Glutamatergic neuron (in vitro differentiated cells): Measurements from ENCODE around the gene STK26. TPM values are rescaled to one million over a fixed set of nuclear protein-coding genes. Genes with fewer than 3 reads are reported as not detected.

ENCODE experiments used
- DNase-seq: peaks from one replicate; pipeline ENCODE4 v3.0.0; 2022
- H3K27ac Mint-ChIP-seq: one replicate; pipeline ENCODE4 v1.8.0; 2020; ENCODE audit warnings: mild to moderate bottlenecking, mixed read lengths, inconsistent platforms; ENCODE audit not compliant: unreplicated experiment
- H3K27me3 Mint-ChIP-seq: one replicate; pipeline ENCODE4 v1.8.0; 2020; ENCODE audit warnings: mild to moderate bottlenecking, moderate library complexity, mixed read lengths, inconsistent platforms; ENCODE audit not compliant: unreplicated experiment
- H3K36me3 Mint-ChIP-seq: one replicate; pipeline ENCODE4 v1.8.0; 2020; ENCODE audit warnings: mild to moderate bottlenecking, mixed read lengths, inconsistent platforms; ENCODE audit not compliant: unreplicated experiment
- H3K4me1 Mint-ChIP-seq: one replicate; pipeline ENCODE4 v1.8.0; 2020; ENCODE audit warnings: mild to moderate bottlenecking, low read depth, mixed read lengths, inconsistent platforms; ENCODE audit not compliant: unreplicated experiment
- H3K4me3 Mint-ChIP-seq: one replicate; pipeline ENCODE4 v1.8.0; 2020; ENCODE audit warnings: mild to moderate bottlenecking, mixed read lengths, inconsistent platforms; ENCODE audit not compliant: unreplicated experiment
- H3K9me3 Mint-ChIP-seq: one replicate; pipeline ENCODE4 v1.8.0; 2020; ENCODE audit warnings: mild to moderate bottlenecking, moderate library complexity, mixed read lengths, inconsistent platforms; ENCODE audit not compliant: unreplicated experiment
- total RNA-seq: library from RNA; stranded (reverse); fragmentation: NEBNext Ultra II Directional; extraction: Animal tissue kit (Norgen Biotek cat#: 25700); gene quantifications from one replicate; pipeline ENCODE4 v1.2.1, GENCODE V29; 2021; ENCODE audit not compliant: unreplicated experiment
- TF ChIP-seq, protein P1 (sequence below): fragments of 200-600 bp; sonication (generic); IDR thresholded peaks from one replicate; pipeline ENCODE4 v1.5.0; 2021; ENCODE audit not compliant: partially characterized antibody, unreplicated experiment

Gene STK26
- total RNA-seq, 1 donor from 2014 or later: 1.7 TPM

DNA sequence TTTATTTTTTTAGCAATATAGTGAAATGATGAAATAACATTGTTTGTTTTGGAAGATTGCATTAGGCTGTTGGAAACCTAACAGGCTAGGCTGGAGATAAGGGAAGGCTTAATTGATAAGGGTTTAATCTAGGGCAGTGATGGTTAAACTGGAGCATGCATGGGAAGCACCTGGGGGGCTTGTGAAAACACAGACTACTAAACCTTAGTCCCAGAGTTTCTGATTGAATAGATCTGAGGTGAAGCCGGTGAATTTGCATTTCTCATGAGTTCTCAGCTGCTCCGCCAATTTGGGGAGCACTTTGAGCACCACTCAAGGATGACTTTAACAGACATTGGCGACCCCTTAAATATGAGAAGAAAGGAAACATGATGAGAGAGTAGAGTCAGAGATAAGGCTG, 11.5 kb downstream of the STK26 start:
- TF ChIP-seq, protein P1, sequence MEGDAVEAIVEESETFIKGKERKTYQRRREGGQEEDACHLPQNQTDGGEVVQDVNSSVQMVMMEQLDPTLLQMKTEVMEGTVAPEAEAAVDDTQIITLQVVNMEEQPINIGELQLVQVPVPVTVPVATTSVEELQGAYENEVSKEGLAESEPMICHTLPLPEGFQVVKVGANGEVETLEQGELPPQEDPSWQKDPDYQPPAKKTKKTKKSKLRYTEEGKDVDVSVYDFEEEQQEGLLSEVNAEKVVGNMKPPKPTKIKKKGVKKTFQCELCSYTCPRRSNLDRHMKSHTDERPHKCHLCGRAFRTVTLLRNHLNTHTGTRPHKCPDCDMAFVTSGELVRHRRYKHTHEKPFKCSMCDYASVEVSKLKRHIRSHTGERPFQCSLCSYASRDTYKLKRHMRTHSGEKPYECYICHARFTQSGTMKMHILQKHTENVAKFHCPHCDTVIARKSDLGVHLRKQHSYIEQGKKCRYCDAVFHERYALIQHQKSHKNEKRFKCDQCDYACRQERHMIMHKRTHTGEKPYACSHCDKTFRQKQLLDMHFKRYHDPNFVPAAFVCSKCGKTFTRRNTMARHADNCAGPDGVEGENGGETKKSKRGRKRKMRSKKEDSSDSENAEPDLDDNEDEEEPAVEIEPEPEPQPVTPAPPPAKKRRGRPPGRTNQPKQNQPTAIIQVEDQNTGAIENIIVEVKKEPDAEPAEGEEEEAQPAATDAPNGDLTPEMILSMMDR: no peak
- Mint-ChIP-seq H3K4me3 (no peak overlapping the region), H3K36me3 (no peaks in the 10 kb centered on the region), H3K27ac (no peak overlapping the region), H3K4me1 (no peaks in the 10 kb centered on the region), H3K9me3 (no peaks in the 10 kb centered on the region), H3K27me3 (no peaks in the 10 kb centered on the region)
- DNase-seq: no peak

- Mint-ChIP-seq H3K4me3 (no peak overlapping the region), H3K36me3 (no peaks in the 10 kb centered on the region), H3K4me1 (peaks cover 2% of the 10 kb centered on the region), H3K27me3 (no peaks in the 10 kb centered on the region), H3K9me3 (no peaks in the 10 kb centered on the region), H3K27ac (no peak overlapping the region)
- DNase-seq: no peak
- TF ChIP-seq, protein P1: no peak
Observed at GRCh38 chrX:132037479-132037993, 14.4 kb downstream of the STK26 start.

- Mint-ChIP-seq H3K36me3 (no peaks in the 10 kb centered on the region), H3K4me1 (peaks cover 6% of the 10 kb centered on the region), H3K27ac (no peak overlapping the region), H3K4me3 (no peak overlapping the region), H3K27me3 (no peaks in the 10 kb centered on the region), H3K9me3 (no peaks in the 10 kb centered on the region)
- DNase-seq: no peak
- TF ChIP-seq, protein P1: no peak
Observed at GRCh38 chrX:132040066-132040465, 17.0 kb downstream of the STK26 start.

- Mint-ChIP-seq H3K9me3 (no peaks in the 10 kb centered on the region), H3K36me3 (no peaks in the 10 kb centered on the region), H3K27me3 (no peaks in the 10 kb centered on the region), H3K4me1 (peaks cover 6% of the 10 kb centered on the region), H3K27ac (no peak overlapping the region), H3K4me3 (no peak overlapping the region)
- TF ChIP-seq, protein P1: no peak
- no peak for DNase-seq
Observed at GRCh38 chrX:132041015-132041414, 17.9 kb downstream of the STK26 start.

DNA sequence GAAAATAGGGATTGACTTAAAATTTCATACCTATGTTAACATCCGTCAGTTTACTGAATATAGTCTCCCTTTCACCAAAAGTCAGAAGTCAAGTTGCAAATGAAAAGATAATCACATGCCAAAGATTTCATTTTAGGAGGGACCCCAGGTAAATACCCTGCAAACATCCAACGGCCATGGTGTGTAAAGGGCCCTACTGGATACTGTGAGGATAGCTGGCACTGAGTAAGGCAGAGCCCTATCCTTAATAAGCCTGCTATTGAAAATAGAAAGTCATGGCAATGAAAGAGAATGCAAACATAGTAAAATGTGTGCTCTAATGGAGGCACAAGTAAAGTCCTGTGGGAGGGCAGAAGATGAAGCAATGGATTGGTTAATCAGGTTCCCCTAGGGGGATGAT, 20.9 kb downstream of the STK26 start:
- DNase-seq: no peak
- TF ChIP-seq, protein P1: no peak
- no peaks in the 10 kb centered on the region for H3K9me3 Mint-ChIP-seq
- no peak overlapping the region for H3K27ac Mint-ChIP-seq
- no peak overlapping the region for H3K4me3 Mint-ChIP-seq
- H3K36me3 Mint-ChIP-seq: no peaks in the 10 kb centered on the region
- peaks cover 6% of the 10 kb centered on the region for H3K4me1 Mint-ChIP-seq
- no peaks in the 10 kb centered on the region for H3K27me3 Mint-ChIP-seq
